Activated CD4-positive, alpha-beta T cell treated with anti-CD3 and anti-CD28 coated beads, Interleukin-2, amount 50 U/mL, for 24 hours (primary cell): ENCODE measurements around the gene LRAT.
"Not testable (repeated sequence)": the region's sequence is repeated elsewhere in the genome, so short reads cannot be mapped to it uniquely, and the experiment has no call there.

ENCODE experiments used
- DNase-seq, 2 donors: peaks; one replicate each; pipeline ENCODE4 v3.0.0-alpha.2; 2020; ENCODE audit warnings: low read depth in 1 of 2, low spot score in 1 of 2

Gene LRAT

DNA sequence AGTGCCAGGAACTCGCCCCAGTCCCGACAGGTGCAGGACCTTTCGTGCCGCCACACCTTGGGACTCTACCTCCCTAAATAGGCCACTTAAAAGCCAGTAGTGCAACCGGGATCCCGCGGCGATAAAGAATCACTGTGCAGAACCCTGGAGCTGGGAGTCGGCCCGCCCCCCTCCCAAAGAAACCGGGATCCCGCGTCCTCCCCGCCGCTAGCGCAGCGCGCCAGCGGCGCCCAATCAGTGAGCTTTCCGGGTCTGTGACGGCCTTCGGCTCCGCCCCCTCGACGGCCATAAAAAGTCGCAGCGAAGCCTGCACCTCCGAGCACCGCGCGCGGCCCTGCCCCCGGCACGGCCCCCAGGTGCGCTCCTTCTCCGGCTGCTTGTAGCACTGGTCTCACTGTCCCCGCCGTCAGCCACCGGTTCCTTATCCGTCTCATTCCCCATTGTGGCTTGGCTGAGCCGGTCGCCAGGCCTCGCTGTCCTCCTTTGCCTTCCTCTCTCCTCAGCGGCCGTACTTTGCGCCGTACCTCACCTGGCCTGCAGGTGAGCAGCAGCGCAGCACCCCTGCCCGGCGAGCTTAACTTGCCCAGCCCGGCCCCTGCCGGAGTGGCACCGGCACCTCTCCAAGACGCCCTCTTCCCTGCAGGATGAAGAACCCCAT lies at the start of gene LRAT:
Gene LRAT, plus strand, starts transcription at position 318 of the 658 bp plus-strand sequence. Its CDS starts 327 bp downstream, at position 645.
- no peak for DNase-seq

DNA sequence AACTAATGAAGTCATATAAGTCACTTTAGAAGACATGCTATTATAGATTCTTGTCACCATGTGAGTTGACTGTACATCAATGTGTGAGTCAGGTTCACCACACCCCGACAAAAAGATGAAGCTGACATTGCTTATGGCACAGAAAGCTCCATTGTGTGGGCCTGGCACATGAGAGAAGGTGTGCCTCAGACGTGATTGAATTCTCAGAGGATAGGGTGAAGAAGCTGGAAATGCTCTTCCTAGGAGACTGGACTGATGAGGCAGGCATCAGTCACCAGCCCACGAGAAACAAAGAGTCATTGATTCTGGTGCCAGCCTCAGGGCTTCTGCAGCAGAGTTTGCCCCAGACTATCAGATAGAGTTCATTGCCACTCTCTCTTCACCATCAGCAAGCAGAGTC lies 35.9 kb upstream of the LRAT start:
- no peak for DNase-seq

DNA sequence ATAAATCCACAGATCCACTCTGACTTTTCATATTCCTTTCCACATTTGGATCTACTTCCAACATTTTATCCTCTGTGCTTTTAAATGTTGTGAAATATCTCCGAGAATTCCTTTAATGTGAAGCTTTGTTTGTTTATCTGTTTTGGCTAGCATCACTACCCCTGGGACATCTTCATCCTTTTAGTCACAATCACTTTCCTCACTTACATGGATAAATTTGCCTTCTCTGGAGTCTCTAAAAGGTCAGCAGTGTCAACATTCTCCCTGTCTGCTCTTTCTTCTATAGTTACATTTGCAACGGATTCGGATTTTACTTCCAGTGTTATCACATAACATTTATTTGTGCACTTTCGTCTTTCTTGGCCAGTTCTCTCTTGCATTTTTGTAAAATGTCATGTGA lies 34.2 kb upstream of the LRAT start:
- DNase-seq, result no peak

DNA sequence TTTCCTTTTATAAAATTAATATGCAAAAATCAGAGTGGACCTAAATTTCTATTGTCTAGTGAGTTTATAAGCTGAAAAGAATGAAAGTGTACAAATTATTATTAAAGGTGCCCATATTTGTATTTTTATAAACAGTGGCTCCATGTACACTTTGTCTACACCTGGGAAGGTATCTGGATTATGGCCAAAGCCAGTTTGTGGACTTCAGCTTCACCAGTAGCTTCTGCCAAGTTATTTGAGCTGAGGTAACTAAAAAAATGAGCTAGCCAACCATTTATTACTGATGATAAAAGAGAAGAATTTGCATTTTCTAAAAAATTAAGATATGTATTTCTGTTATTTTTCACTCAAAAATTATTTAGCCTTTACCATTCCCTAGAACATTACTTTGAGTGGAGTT lies 32.3 kb upstream of the LRAT start:
- DNase-seq, result no peak

DNA sequence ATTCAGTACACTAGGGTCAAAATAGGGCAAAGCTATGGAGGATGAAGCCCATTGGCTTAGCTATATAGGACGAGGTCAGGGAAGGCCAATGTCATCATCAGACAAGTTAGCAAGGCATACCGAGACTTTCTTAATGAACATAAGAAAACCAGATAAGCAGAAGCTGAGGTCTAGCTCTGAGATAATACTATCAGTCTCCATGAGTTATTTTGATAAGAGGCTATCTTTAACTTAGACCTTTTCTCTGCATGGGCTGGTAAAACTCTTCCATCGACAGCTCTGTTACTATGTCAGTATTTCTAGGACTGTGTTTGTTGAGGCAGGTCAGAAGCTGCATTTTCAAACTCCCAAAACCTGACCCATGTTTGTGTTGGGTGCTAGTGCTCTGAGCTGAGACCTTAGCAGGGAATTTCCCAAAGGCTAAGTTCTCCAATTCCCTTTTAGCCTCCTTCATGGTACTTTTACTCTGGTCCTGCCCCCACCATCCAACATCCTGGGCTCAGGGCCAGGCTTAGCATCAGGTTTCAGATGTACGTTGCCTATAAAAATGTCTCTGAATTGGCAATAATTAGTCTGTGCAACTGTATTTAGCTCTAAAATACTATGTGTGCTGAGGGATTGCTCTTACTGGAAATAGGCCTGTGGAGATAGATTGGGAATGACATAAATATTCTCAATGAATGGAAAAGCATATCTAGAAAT lies 29.3 kb upstream of the LRAT start:
- DNase-seq, result no peak

DNA sequence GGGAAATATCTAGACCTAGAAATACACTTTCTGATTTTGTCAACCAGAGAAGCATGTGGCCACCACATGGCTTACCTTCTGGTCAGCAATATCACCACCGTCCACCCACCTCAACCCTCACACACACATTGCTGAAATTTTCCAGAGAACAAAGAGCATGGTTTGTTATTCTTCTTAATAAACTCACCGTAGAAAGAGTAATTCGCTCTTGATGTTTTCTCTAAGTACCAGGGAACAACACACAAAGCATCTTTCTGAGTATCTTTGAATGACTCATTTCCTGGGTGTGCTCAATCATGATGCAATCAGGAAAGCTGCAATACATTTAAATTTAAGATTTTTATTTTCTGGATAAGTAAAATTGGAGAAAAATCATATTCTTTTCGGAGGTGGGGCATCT lies 24.7 kb upstream of the LRAT start:
- DNase-seq, result no peak

DNA sequence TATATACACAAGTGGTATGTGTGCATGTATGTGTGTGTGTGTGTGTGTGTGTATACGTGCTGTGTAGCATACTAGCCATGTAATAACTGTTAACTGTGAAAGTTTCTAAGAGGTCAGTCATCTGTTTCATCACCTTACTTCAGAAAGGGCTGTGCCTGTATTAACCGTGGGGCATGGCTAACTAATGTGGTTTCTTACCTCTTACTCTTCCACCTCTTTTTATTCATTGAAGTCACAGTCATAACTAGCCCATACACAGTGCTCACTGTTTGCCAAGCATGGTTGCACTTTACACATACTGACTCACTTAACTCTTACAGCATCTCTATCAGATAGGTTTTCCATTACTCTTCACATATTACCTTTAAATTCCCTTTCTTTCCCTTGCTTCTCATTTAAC lies 23.7 kb upstream of the LRAT start:
- DNase-seq, result no peak

DNA sequence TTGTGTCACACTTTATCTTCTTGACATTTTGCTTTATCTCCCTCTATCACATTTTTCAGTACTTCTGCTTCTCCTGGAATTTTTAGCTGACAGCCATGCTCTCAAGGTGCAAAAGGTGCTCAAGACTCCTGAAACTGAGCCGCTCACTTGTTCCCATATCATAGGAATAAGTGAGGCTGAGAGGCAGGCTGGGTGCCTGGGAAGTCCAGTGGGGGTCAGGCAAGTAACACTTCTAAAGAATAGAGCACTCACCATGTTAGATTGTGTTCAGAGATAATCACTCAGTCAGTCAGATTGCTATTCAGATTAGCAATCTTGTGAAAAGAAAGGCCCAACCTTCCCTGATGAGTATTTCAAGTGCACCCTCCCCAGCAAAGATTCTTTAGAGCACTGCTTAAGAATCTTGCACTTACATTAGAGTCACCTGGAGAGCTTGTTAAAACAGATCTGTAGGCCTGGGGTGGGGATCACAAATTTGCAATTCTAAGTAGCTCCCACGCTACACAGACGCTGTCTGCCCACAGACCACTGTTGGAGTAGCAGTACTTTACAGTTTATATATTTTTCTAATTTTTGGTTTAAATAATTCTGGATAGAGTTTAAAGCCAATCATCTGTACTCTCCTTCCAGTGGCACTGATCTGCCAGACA lies 23.1 kb upstream of the LRAT start:
- no peak for DNase-seq

DNA sequence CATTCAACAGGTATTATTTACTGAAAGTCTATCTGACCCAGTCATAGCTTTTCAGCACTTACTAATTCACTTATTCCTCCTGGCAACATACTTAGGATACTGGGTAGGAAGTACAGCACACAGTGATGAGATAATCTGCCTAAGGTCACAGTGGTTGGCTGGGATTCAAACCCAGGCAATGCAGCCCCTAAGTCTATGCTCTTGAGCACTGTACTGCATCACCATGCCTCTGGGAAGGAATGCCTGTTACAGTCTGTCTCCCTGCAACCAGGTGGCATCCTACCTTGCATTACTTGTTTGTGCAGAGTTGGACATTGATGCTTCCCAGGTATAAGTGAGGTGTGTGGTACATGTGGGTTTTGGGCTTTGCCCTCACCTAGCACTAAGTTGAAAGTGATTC lies 21.5 kb upstream of the LRAT start:
- no peak for DNase-seq

DNA sequence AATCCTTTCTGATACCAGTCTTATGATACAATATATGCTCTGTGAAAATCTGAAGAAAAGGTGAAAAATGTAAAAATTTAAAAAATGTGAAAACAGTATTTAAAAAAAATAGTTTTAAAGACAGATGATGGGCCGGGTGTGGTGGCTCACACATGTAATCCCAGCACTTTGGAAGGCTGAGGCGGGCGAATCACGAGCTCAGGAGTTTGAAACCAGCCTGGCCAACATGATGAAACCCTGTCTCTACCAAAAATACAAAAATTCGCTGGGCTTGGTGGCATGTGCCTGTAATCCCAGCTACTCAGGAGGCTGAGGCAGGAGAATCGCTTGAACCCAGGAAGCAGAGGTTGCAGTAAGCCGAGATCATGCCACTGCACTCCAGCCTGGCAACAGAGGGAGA lies 20.2 kb upstream of the LRAT start:
- DNase-seq, result not testable (repeated sequence)

DNA sequence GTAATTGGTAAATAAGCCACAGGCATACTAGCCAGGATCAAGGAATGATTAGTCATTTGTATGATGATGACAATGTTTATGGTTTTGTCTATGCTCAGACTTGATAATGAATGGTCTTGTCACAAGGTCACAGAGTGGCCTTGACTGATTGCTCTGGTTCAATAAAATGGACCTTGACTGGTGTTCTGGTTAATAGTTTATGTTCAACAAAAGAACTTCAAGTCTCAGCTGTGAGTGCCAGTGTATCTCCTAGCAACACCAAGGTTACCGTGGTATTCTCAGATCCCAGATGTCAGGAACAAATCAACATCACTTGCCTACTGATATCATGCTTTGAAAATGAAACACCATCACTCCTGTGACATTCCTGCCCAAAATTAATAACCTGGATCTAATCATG lies 16.3 kb upstream of the LRAT start:
- no peak for DNase-seq

DNA sequence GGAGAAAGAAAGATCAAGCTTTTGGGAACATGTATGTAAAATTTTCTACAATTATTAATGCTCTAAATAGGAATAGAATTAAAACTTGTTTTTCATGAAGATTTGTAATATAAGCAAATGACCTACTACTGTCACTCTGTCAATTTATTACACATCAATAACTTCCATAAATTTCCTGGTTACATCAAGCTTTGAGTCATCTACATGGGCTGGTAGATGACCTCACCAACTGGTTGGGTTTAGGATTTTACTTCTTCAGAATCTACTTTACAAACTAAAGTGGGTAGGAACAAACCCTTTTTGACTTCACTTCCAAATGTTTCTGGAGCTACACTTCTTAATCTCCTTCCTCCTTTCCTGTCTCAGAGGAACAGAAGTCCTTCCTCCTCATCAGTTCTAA lies 12.0 kb upstream of the LRAT start:
- DNase-seq, result no peak

DNA sequence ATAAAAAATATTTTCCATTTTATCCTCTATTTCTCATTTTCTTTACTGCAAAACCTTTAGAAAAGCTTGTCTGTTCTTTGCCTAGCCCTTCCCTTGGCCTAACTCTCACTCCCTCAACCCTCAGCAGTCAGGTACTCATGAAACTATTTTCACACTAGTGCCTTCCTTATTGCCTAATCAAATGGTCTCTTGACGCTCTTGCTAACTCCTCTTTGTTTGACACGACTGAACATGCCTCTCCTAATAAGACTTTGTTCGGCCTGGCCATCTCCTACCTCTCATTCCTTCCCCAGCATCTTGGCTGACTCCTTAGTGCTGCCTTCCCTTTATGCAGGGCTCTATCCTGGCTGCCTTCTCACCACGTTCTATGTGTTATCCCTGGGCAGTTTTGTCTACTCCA lies 11.1 kb upstream of the LRAT start:
- no peak for DNase-seq

DNA sequence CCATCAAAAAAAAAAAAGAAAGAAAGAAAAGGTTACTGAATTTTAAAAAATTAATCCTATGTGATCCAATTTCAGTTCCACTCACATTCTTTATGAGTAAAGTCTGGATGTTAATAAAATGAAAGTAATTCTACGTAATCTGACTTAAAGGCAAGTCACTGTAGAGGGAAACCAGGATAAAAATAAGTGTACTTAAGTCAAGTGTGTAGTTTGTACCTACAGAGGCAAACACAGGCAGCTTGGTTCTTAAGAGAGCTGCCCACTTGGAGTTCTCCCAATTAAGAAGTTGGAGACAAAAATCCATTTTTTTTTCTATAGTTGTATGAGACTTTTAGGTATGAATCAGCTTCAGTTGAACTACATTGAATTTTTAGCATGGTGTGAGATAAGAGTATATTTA lies 7.0 kb upstream of the LRAT start:
- no peak for DNase-seq

DNA sequence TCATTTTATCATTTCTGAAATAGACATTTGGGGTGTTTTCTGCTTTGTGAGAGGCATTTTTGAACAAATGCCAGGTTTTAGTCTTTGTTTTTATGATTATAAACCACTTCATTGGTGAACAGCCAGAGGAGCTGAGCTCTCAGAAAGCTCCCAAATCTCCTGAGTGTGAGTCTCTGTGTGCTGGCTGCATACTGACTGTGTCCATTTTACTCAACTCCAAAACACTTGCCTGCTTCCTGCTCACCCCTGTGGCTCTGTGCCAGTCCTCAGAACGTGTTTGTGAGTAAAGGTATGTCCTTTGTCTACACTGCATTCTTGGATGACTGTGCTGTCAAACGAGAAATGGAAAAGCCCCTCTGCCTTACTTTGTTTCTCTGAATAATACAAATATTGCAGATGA lies 5.4 kb upstream of the LRAT start:
- DNase-seq, result no peak

DNA sequence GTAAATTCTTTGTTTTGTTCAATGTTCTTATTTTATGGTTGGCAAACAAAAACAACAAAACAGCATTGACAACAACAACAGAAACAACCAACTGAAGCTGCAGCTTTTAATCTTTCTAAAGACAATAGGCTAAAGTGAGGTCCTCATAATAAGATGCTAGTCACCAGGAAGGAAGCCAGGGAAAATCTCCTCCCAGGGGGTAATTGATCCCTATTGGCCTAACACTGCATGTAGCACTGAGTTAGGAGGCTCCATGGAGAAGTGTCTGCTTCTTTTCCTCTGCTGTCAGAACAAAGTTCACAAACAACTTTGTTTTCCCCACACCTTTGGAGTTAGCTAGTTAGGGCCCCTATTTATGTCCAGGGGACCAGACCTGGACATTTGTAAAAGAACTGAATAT lies 4.7 kb upstream of the LRAT start:
- no peak for DNase-seq

DNA sequence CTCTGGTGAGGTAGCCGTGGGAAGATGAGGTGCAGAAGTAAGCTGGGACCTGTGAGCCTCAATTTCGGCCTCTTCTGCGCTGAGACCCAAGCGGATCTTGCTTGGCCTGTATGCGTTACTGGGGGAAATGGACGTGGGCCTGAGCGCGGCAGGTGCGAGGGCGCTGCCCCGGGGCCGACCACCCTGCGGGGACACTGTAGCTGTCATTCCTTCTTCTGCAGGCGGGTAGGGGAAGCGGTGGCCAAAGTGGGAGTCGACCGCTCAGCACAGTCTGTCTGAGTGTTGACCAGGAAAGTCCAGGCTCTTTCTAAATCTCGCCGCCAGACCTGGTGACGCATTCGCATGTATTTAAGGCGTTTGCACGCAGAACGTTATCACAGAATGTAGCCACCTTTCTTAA lies 3.3 kb upstream of the LRAT start:
- no peak for DNase-seq

DNA sequence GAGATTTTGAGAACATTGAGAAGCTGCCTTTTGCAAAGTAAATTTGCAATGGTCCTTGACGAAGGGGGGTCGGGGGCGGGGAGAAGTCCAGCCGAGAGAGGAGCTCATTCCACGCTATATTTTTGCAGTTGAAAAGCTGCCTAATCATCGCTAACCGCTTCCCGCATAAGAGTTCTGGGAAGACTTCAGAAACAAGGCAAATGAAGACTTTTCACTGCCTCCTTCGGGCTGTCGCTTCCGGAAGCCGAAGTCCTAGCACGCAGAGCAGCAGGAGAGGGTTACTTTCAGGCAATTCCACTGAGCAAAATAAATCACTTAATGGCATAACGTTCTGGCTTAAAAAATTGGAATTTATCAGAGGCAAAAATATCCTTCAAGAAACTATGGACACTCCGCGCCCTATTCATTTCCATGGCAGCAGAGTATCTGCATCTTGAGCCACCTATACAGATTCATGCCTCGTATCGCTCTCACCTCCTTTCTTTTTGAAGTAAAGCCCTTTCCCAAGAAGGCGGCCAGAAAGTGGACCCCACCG lies 2.6 kb upstream of the LRAT start:
- no peak for DNase-seq

DNA sequence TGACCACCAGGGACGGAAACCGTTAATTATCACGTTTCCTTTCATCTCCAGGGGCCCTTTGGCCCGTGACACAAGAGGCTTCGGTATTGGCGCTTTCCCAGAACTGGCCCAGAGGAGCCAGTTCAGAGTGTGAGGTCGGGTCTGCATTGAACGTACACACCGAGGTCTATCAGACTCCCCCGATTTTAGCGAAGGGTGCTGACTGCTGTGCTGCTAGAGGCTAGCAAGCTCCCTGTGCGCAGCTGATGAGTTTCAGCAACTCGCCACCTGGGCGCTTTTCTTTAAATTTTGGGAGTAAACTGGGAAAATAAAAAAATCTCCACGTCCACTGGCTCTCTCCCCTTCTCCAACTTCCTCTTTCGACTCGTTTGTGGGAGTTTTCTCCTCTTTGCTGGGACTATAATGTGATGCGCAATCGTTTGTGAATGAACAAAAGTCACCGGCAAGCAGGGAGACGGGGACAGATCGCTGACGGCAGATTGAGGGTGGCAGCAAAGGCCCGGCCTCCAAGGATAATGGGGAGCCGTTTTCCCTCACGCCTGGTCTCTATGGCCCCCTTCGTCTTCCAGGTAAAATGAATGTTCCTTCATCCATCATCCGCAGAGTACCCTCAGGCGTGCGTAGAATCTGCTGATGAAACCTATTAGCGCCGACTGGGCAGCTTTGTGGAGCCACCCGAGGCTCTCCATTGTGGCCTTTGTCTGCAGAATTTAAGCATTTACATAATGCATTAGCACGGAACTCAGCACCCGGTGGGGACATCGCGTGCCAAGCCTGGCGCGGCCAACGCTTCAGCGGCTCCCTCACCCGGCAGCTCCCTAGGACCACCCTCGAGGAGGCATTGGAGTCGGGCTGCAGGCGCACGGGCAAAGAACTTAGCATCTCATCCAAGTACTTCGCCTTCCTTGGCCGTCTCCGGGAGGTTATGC lies 1.6 kb upstream of the LRAT start:
- DNase-seq, result no peak

DNA sequence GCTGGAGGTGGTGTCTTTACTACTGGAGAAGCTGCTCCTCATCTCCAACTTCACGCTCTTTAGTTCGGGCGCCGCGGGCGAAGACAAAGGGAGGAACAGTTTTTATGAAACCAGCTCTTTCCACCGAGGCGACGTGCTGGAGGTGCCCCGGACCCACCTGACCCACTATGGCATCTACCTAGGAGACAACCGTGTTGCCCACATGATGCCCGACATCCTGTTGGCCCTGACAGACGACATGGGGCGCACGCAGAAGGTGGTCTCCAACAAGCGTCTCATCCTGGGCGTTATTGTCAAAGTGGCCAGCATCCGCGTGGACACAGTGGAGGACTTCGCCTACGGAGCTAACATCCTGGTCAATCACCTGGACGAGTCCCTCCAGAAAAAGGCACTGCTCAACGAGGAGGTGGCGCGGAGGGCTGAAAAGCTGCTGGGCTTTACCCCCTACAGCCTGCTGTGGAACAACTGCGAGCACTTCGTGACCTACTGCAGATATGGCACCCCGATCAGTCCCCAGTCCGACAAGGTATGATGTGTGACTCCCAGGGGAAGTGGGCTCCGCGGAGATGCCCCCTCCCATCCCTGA lies 634 bp downstream of the LRAT start:
- no peak for DNase-seq

DNA sequence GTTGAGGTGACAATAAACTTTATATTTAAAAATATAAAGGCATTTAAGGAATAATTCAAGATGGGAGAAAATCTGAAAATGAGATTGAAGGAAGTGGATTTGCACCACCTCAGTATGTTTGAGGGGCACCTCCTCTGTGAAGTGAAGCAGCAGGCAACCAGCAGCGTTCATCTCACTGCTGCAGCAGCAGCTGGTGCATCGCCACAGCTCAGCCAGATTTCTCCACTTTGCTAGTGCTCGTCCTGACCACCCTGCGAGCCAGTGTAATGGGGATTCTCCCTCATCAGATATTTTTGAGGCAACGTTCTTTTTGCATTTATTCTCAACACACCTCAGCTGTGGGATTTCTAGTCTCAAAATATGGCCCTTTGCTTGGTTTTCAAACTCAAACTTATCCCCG lies 13.9 kb downstream of the LRAT start:
- DNase-seq, result no peak
